Measurements from ENCODE around the gene NFE2L2.

DNA sequence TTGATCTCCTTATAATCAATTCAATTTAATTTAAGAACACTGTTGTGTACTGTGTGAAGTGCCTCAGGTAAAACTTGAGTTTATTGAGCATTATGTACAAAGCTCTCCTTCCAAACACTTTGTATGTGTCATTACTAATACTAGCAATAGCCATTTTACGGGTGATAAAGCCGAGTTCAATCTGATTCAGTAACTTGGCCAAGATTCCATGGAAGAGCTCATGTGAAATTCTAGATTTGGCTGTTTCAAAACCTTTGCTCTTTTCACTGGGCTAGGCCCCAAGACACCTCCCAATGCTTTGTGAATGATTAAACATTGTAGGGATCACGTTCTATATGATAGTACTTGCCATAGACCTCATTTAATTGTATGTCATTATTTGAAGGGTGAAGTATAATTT lies 8.9 kb upstream of the NFE2L2 start:
- TF ChIP-seq, protein P1, sequence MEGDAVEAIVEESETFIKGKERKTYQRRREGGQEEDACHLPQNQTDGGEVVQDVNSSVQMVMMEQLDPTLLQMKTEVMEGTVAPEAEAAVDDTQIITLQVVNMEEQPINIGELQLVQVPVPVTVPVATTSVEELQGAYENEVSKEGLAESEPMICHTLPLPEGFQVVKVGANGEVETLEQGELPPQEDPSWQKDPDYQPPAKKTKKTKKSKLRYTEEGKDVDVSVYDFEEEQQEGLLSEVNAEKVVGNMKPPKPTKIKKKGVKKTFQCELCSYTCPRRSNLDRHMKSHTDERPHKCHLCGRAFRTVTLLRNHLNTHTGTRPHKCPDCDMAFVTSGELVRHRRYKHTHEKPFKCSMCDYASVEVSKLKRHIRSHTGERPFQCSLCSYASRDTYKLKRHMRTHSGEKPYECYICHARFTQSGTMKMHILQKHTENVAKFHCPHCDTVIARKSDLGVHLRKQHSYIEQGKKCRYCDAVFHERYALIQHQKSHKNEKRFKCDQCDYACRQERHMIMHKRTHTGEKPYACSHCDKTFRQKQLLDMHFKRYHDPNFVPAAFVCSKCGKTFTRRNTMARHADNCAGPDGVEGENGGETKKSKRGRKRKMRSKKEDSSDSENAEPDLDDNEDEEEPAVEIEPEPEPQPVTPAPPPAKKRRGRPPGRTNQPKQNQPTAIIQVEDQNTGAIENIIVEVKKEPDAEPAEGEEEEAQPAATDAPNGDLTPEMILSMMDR (conservative IDR thresholded peaks at IDR 0.05; ENCODE audit: low read length) = no peak
- TF ChIP-seq EZH2phosphoT487 (IDR thresholded peaks at IDR 0.05; ENCODE audit: borderline replicate concordance, low read depth, low read length) = no peak
